GM18507 (cell line): ENCODE measurements around the gene DENND11.

Experiments
- DNase-seq: peaks from one replicate; pipeline ENCODE4 v3.0.0; 2011; ENCODE audit warnings: low read depth; ENCODE audit not compliant: insufficient read length; ENCODE audit errors: extremely low spot score
- FAIRE-seq: peaks from 2 replicates; lab custom pipeline; 2011; peaks lifted over from hg19 to GRCh38; lab: Jason Lieb, UNC

The DENND11 gene, protein sequence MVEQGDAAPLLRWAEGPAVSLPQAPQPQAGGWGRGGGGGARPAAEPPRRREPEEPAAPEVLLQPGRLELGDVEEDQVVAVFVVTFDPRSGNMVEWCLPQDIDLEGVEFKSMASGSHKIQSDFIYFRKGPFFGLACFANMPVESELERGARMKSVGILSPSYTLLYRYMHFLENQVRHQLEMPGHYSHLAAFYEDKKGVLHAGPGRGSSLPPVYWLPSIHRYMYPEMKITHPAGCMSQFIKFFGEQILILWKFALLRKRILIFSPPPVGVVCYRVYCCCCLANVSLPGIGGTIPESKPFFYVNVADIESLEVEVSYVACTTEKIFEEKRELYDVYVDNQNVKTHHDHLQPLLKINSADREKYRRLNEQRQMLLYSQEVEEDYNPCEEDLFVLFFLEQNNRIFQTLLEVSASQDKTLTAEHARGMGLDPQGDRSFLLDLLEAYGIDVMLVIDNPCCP

DNA sequence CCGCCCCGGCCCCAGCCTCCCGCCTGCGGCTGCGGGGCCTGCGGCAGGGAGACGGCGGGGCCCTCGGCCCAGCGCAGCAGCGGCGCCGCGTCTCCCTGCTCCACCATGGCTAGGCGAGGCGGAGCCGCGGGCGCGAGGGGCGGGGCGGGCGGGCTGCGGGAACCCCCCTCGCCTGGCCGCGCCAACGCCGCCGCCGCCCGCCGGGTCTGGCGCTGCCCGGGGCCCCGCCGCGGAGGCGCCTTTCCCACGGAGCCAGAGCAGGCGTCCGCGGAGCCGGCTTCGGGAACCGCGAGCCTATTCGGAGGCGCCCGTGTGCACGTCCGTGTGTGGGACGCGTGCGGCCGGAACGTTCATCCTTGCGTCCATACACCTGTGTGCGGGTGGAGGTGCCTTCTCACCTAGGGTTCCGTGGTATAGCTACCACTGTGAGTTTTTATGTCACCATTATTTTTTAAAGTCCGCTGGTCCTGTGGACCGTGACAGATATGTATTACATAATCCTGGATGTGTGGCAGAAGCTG lies at the start of gene DENND11:
Gene DENND11 (minus strand): TSS at position 120 of the 521 bp plus-strand sequence. CDS start 13 bp downstream, at position 107.
- DNase-seq (peak; percentile 51), FAIRE-seq (no peak)

DNA sequence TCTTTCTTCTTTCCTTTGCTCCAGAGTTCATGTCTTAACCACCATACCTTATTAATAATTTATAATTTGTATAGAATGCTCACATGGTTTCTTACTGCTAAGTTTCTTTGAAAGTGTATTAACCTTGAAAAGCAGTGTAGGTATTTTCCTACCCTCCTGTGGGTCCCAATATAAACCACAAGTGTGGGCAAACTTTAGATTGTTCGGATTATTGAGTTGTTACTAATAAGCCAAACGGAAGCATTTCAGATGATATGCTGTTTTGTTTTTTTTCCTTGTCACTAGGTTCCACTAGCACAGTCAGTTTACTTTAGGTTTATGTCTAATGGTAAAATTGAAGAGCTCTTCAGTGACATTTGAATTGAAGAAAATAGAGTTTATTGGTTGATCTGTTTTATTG lies 46.4 kb upstream of the DENND11 start:
- DNase-seq (no peak), FAIRE-seq (no peak)

DNA sequence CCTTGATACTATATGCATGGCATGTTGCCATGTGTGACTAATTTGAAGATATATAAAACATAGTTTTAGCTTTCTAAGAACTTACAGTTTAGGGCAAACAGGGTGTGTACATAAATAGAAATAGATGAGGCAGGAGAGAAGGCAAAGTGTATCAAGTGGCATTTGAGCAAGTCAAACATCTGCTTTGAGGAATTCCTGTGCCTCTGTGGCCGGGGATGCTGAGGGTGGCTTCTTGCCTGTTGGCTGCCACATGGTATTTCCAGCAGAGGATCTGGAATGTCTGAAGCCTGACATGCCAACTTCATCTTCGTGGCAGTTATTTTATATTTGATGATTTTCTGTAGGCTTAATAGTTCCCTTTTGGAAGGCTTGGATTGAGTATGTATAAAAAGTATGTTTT lies 42.2 kb upstream of the DENND11 start:
- DNase-seq, result no peak
- FAIRE-seq, result no peak

DNA sequence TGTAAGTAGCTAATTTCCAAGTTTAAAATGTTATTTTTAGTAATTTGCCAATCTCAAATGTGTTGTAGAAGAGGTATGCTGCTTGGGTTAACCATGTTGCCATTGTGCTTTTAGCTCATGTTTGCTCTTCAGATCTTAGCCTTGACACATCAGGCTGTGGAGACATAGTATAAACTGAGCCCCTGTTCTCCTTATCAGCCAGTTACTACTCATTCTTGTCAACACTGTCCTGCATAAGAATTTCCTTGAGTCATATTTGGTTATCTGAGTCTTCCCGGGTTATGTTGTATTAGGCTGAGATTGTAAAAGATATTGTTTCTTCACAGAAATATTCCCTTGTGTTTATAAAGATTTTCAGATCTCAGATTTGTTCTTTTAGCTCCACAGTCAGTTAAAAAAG lies 40.3 kb upstream of the DENND11 start:
- FAIRE-seq (no peak), DNase-seq (no peak)

DNA sequence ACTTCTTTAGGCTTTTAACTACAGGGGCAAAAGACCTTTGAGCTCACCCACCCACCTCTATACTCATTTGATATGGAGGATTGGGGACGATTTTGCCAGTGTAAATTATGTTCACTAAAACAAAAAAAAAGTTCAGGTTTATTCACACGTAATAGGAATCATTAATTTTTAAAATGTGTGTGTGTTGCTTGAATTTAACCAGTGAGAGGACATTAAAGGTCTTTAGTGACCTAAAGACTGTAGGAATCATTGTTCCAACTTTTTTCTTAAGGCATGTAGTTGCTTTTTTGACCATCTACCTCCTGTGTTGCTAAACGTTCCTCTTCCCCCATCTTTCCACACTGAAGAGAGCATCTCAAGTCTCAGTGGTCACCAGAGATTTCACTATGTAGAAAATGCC lies 37.3 kb upstream of the DENND11 start:
- DNase-seq (no peak), FAIRE-seq (no peak)

DNA sequence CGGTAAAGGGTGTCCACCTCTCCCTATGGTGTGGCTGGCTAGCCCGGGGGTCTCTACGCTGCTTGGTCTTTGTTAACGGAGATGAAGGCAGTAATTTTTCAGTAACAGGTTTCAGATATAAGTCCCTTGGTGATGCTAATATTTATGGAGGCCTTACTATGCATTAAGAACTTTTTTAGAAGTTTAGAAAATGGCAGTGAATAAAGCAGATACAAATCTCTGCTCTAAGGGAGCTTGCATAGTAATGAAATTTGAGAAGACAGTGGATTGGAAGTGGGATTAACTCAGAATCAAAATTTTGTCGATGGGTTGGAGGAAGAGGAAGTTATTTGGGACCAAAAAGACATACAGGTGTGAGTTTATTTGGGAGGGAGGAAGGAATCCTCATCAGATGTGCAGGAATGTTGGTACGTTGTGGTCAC lies 36.6 kb upstream of the DENND11 start:
- FAIRE-seq (no peak), DNase-seq (no peak)

DNA sequence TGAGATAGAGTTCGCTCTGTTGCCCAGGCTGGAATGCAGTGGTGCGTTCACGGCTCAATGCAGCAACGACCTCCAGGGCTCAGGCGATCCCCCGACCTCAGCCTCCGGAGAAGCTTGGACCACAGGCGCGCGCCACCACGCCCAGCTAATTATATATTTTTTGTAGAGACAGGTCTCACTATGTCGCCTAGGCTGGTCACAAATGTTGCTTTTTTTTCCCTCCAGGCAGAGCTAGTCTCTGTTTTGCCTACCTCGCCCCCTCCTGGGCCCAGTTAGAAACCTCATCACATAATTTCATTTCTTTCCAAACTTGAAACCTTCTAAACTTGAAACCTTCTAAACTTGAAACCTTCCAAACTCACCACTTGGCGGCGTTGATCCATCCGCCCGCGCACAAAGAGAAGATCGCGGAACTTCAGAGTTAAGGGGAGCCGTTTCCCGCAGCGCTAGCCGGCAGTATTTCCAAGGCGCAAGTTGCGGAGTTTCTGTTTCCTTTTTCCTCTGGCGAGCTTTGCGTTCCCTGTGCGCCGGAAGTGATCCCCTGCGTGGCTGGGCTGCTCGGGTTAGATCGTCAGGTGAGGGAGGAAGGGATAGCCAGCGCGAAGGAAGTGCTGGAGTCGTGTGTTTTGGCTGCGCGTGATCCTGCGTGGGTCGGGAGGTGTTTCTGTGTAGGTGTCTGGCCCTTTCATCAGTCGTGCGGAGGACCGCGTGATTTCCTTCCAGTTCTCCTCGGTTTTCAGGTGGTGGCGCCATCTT lies 36.0 kb upstream of the DENND11 start, which contains the start of gene SSBP1:
Gene SSBP1 (plus strand): TSS at position 523 of the 756 bp plus-strand sequence. CDS start 809 bp downstream, outside the sequence.
- DNase-seq, result peak; percentile 77
- peak; percentile 98 for FAIRE-seq

DNA sequence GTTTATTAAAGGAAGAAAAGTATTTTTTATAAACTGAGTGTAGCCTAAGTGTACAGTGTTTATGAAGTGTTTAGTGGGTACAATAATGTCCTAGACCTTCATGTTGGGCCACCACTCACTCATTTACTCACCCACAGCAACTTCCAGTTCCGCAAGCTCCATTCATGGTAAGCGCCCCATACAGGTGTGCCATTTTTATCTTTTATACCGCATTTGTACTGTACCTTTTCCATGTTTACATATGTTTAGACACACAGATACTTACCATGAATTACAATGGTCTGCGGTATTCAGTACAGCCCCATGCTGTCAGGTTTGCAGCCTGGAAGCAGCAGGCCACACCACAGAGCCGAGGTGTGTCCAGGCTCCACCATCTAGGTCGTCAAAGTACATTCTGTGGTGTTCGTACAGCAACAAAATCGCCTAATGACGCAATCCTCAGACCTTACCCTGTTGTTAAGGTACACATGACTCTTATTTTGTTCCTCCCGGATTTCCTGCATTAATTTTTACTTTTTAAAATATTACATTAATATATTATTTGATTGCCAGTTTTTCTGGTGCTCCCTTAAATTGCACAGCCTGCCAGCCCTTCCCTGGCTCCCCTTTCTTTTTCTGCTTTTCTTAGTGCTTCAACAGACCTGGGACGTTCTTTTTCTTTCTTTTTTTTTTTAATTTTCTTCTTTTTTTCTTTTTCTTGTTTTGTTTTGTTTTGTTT lies 35.3 kb upstream of the DENND11 start:
- no peak for DNase-seq
- peak; percentile 69 for FAIRE-seq

DNA sequence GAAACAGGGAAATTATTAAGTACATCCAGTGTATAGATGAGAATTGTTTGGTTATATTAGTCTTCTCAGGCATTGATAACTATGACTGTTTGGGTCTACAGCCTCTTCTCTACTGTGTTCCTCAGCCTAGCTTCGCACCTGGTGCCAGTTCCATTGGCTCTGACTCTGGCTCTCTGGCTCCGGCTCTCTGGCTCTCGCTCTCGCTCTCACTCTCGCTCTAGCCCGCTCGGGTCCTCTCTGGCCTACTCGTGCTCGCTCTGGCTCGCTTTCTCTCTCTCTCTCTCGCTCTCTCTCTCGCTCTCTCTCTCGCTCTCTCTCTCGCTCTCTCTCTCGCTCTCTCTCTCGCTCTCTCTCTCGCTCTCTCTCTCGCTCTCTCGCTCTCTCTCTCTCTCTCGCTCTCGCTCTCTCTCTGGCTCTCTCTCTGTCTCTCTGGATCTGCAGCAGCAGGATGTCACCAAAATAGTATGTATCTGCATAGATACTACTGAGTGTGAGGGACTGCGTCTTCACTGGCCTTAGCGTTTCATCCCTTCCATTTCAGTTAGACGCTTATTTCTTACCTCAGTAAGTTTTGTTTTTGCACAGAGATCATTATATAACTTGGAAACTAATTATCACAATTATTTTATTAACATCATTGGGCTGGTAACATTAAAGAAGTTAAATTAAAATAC lies 29.6 kb upstream of the DENND11 start:
- FAIRE-seq (no peak), DNase-seq (no peak)

DNA sequence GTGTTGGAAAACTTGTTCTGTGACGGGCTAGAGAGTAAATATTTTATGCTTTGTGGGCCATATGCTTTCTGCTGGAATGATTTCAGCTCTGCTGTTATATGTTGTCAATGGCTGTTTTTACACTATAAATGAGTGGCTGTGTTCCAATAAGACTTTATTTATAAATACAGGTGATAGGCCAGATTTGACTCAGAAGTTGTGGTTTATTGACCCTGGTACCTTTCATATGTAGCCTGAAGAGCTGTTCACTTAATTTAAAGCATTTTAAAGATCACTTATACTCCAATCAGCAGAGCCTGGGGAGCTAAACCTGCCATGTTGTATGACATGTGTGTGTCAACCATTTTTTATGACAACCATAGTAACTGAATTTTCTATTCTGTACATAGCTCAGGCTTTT lies 27.1 kb upstream of the DENND11 start:
- FAIRE-seq (no peak), DNase-seq (no peak)

DNA sequence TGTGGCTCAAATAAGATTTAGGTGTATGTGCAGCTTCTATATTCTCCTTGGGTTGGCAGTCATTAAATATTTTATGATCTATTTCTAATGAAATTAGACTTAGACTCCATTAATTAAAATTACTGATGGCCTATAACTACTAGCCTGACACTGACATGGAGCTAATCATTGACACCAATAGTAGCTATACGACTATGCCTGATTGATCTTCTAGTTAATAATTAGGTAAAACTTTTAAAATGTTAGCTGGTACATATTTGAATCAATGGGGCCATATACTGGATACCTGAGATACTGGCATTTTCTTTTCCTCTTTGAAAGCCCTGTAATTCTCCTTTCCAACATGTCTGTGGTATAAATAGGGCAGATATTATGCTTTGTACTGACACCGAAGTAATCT lies 20.6 kb upstream of the DENND11 start:
- no peak for DNase-seq
- FAIRE-seq, result peak; percentile 39

DNA sequence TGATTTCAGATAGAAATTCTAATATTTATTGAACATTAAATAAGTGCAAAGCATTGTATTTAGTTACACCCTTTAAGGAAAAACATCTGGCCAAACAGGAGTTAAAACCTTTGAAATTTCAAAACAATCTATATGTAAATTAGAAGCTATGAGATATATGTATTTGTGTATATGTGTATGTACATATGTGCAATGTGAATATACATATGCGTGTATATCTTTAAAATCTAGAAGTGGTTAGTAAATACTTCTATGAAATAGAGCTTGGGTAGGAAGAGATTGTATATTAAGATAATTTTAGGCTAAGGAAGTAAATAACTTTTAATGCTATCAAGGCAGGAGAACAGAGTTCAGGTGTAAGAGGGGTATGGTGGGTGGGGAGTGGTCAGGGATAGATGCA lies 15.5 kb upstream of the DENND11 start:
- FAIRE-seq, result no peak
- no peak for DNase-seq

DNA sequence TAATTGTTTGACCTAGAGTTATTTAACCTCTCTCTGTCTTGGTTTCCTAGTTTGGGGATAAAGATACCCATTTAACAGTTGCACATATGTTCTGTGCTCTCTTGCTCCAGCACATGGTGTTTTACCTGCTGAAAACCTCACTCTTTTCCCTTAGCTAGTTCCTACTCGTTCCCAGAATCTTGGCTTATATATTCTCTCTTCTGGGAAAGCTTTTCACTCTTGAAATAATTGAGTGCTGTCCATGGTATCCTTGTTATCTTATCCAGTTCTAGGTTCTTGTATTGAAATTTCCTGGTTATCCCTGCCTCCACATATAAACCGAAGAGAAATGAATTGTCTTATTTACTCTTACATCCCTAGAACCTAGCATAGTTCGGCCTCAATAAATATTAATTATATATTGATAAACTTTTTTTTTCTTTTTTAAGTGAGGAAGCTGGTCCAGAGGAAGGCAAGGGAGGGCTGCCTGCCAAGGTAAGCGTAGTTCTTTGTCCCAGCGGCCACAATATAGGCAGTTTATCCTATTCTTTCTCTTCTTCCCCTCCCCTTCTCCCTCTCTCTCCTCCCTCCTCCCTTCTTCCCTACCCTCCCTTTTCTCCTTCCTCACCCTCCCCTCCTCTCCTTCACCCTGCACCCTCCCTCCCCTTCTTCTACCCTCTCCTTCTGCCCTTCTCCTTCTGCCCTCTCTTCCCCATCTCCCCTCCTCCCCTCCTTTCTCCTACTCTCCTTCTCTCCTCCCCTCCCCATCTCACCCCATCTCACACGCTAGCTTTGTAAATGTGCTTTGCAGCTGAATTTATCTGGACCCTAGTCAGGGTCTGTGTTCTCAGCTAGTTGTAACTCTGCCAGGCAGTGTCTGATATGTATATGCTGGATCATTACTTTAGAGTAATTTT lies 14.1 kb upstream of the DENND11 start:
- FAIRE-seq (no peak), DNase-seq (no peak)

DNA sequence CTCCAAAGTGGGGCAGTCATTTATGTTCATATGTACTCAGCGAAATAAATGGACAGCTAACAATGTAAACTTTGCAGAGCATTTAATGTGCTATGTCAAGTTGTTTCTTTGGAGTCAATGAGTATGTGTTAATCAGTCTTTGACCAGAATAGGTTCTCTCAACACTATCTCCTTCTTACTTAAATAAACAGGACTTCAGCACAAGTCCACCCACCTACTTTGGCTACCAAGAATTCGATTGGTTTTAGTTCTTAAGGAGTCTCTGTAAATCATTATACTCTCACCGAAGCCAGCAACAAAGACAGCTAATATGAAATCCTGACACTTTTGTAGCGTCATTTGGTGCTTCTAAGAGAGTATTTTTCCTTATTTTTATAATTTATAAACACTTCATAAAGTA lies 13.1 kb upstream of the DENND11 start:
- DNase-seq, result no peak
- FAIRE-seq, result no peak

DNA sequence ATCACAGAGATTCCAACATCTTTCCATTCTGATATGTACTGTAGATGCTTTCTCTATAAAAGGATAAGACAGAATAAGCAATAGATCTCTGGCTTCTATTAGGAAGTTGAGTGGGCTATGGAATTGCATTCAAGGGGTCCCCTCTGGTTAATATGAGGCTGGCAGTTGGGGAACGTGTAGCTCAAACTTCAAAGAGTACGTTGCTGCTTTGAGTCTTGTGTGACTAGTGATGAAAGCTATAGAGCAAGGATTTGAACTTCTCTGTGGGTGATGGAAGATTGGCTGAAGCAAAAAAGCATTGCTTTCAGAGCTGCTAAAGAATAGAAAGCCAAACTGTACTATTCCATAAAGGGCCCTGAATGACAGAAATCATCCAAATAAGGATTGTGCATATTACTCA lies 12.6 kb upstream of the DENND11 start:
- FAIRE-seq (no peak), DNase-seq (no peak)

DNA sequence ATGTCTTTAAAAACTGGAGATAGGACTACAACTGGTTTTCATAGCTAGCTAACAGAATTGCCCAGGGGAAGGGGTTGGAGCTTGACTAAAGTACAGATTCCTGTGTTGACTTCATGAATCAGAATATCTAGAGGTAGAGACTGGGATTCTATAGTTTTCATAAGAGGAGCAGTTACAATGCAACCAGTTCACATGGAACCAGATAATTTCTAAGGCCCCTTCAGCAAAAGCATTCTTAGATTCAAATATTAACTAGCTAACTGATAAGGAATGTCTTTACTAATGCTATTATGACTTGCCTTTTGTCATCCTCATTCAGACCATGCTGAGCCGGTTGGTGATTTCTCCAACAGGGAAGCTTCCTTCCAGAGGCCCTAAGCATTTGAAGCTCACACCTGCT lies 11.9 kb upstream of the DENND11 start:
- no peak for FAIRE-seq
- no peak for DNase-seq

DNA sequence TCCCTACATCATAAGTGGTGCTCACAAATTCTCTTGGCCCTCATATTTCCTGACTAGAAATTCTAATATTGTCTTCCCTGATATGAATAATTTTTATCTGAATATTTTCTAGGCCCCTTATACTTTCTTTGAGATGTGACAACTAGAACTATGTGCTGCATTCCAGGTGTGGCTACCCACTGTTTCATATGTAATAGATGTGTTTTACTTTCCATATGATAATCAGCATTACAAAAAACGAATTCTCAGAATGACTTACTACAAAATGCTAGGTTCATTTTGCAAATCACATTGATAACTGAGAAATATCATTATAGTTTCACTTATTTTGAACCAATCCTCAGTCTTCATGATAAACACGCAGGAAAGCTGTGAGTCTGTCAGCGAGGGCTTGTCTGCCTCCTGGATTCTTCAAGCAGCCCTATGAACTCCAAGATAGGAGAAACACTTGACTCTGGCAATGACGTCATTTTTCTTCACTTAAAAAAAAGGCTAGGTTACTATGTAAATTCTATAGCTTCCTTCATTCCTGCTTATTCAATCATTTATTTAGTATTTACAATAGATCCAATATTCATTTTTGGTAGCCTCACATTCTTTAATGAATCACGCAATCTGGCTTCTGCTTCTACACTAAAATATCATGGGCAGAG lies 10.8 kb upstream of the DENND11 start:
- no peak for DNase-seq
- no peak for FAIRE-seq

DNA sequence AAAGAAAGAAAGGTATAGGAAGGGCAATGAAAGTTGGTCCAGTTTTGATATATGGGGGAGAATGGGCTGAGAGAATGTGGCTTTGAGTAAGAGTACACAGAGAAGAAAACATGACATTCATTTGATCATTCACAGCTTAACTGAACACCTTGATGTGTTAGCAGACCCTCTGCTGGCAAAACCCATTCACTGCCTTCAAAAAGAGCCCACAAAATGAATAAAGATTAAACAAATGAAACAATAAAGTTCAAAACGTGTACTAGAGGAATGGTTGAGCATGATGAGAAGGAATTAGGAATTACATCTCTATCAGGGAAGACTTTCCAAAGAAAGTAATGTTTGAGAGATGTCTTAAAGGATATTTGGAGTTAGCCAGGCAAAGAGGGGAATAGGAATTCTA lies 8.3 kb upstream of the DENND11 start:
- FAIRE-seq, result no peak
- no peak for DNase-seq
